A673 (cell line): ENCODE measurements around the gene SCAI.

Experiments used
- EZH2 ChIP-seq: fragments of 200-600 bp; sonication (generic); IDR thresholded peaks from 2 replicates; pipeline ENCODE4 v1.6.1; 2017; ENCODE audit warnings: borderline replicate concordance, low read depth, mild to moderate bottlenecking, mixed read lengths, antibody characterized with exemption, low read length; ENCODE audit not compliant: poor library complexity, severe bottlenecking
- TF ChIP-seq, protein P1 (sequence below): fragments of 300-800, 200-600 bp; sonication (generic); conservative IDR thresholded peaks from 2 replicates; pipeline ENCODE4 v1.5.1; 2017; ENCODE audit warnings: low read depth, mild to moderate bottlenecking, antibody characterized with exemption, low read length, moderate library complexity, mixed read lengths

DNA sequence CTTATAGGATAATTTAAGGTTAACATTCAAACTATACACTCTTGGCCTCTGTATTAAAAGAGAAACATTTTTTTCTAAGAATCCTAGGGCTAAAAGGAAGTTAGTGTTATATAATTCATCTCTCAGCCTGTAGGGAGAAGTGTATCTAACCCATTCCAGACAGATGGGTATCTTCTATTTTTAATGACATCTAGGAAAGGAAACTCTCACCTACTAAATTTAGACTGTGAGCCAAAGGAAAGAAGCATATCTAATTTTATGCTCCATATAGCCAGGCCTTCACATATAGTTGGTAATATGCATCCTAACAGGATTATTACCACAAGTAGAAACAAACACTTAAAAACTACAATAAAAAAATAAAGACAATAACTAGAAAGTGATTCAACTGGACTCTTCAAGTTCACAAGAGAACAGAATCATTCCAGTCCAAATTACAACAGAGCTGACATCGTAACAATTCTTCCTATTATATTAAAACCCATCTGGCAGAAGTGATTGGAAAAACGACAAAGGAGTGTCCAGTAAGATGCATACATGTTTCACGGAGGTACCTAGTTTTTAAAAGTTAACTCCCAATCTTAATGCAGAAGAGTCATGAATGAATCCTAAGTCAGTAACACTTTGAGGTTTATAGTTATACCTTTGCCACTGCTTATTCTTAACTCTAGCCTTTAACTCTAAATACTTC lies 39.4 kb downstream of the SCAI start:
- TF ChIP-seq, protein P1, sequence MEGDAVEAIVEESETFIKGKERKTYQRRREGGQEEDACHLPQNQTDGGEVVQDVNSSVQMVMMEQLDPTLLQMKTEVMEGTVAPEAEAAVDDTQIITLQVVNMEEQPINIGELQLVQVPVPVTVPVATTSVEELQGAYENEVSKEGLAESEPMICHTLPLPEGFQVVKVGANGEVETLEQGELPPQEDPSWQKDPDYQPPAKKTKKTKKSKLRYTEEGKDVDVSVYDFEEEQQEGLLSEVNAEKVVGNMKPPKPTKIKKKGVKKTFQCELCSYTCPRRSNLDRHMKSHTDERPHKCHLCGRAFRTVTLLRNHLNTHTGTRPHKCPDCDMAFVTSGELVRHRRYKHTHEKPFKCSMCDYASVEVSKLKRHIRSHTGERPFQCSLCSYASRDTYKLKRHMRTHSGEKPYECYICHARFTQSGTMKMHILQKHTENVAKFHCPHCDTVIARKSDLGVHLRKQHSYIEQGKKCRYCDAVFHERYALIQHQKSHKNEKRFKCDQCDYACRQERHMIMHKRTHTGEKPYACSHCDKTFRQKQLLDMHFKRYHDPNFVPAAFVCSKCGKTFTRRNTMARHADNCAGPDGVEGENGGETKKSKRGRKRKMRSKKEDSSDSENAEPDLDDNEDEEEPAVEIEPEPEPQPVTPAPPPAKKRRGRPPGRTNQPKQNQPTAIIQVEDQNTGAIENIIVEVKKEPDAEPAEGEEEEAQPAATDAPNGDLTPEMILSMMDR: no peak
- no peak for TF ChIP-seq EZH2
